ENCODE results near the gene MRPL36.

Gene MRPL36

GRCh38 chr5:1840741-1841521 lies 41.3 kb upstream of the MRPL36 start:
- H4K20me1 ChIP-seq: peaks cover 0 to 8% (median 0%) of the 10 kb centered on the region in 11 experiments; a peak in 1 of 22 replicates
- H3K9ac ChIP-seq: no peak overlapping the region
- no peak for TF ChIP-seq Cebpa-rat (IDR thresholded peaks at IDR 0.05)
- peaks cover 0 to 28% (median 17%) of the 10 kb centered on the region in 11 experiments; a peak in 14 of 22 replicates for H3K27me3 ChIP-seq
- no peak overlapping the region for H3K4me3 ChIP-seq
- H3K27ac ChIP-seq: no peak overlapping the region
- no peaks in the 10 kb centered on the region for H3K9me3 ChIP-seq (replicated peaks in 1 of 11)
- no peaks in the 10 kb centered on the region for H3K36me3 ChIP-seq
- peaks cover 0 to 40% (median 29%) of the 10 kb centered on the region in 10 experiments; a peak in 12 of 20 replicates for H3K4me1 ChIP-seq
- peak overlapping the region in 8 of 11 experiments; percentile 25 to 58 (median 50); a peak in 13 of 22 replicates for H3K4me2 ChIP-seq

- peaks cover 0 to 35% (median 22%) of the 10 kb centered on the region in 11 experiments; a peak in 15 of 22 replicates for H3K27me3 ChIP-seq
- no peak for TF ChIP-seq Cebpa-rat (IDR thresholded peaks at IDR 0.05)
Observed at GRCh38 chr5:1840071-1840547, 40.5 kb upstream of the MRPL36 start.

DNA sequence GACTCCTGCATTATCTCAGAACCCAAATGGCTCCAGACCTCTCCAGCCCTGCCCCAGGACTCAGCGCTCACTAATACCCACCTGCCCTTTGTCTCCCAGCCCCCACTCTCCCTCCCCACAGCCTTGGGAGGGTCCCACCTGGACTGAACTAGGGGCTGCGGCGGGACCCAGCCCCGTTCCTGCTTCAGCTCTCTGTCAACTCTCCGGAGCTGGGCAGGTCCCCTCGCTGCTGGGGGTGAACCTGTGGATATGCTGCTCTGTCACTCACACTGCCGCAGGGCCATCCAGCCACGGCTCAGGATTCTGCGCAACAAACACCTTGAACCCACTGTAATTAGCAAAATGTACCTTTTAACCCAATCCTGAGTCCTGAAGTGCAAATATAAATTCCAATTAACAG lies 38.4 kb upstream of the MRPL36 start:
- Histone ChIP-seq H4K20me1 (peaks cover 0 to 21% (median 0%) of the 10 kb centered on the region in 11 experiments; a peak in 2 of 22 replicates), H3K36me3 (no peaks in the 10 kb centered on the region), H3K9me3 (replicated peaks in 1 of 11) (no peaks in the 10 kb centered on the region), H3K27me3 (peaks cover 0 to 38% (median 27%) of the 10 kb centered on the region in 11 experiments; a peak in 15 of 22 replicates), H3K9ac (no peak overlapping the region), H3K4me3 (no peak overlapping the region), H3K27ac (no peak overlapping the region), H3K4me1 (peaks cover 0 to 32% (median 25%) of the 10 kb centered on the region in 10 experiments; a peak in 12 of 20 replicates), H3K4me2 (peak overlapping the region in 4 of 11 experiments; percentile 26 to 62 (median 32); a peak in 2 of 22 replicates)
- no peak for TF ChIP-seq Cebpa-rat (IDR thresholded peaks at IDR 0.05)

More at GRCh38 chr5:1840071-1840547, 40.5 kb upstream of the MRPL36 start:
- H3K4me3 ChIP-seq: no peak overlapping the region
- H3K36me3 ChIP-seq: no peaks in the 10 kb centered on the region
- H3K9me3 ChIP-seq (replicated peaks in 1 of 11): no peaks in the 10 kb centered on the region
- no peak overlapping the region for H3K9ac ChIP-seq
- H3K4me1 ChIP-seq: peaks cover 0 to 40% (median 29%) of the 10 kb centered on the region in 10 experiments; a peak in 12 of 20 replicates
- H4K20me1 ChIP-seq: peaks cover 0 to 8% (median 0%) of the 10 kb centered on the region in 11 experiments; a peak in 1 of 22 replicates
- H3K27ac ChIP-seq: no peak overlapping the region
- H3K4me2 ChIP-seq: no peak overlapping the region; a peak in 1 of 22 replicates

DNA sequence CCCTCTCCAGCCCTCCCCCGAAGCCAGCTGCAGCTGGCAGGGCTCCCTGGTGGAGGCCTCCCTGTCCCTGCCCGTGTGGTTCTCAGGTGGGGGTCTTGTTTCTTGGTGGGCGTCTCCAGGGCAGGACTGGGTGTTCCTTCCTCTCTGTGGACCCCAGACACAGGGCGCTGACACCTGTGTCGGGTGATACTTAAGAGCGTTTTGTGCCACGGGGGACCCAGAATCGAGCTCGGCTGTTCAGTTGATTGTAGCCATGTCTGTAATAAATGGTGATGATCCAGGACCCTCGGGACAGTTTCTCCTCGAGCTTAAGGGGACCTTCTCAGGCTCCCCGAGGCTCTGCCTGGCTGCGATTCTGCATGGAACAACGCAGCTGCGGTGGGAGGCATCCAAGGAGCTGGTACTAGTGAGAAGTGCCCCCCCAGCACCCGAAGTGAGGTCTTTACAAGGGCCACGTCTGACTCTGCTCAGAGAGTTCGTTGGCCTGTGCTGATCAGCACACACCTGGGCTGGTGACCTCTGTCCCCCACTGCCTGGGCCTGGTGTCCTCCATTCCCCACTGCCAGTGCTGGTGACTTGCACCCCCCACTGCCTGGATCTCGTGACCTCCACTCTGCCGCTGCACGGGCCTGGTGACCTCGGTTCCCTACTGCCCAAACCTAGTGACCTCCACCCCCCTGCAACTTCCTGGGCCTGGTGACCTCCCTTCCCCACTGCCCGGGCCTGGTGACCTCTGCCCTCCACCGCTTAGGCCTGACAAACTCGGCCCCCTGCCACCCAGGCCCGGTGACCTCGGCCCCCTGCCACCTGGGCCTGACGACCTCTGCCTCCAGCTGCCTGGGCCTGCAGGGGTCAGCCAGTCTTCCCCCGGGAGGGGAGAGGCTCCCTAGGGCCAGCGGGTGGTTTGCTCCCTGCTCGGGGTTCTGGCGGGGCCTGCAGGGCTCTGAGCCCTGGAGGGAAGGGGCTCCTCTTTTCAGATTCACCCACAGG lies 37.5 kb upstream of the MRPL36 start:
- Histone ChIP-seq H3K4me2 (peak overlapping the region in 8 of 11 experiments; percentile 12 to 62 (median 28); a peak in 11 of 22 replicates), H3K36me3 (no peaks in the 10 kb centered on the region), H4K20me1 (peaks cover 0 to 21% (median 0%) of the 10 kb centered on the region in 11 experiments; a peak in 2 of 22 replicates), H3K27me3 (peaks cover 0 to 45% (median 30%) of the 10 kb centered on the region in 11 experiments; a peak in 15 of 22 replicates), H3K27ac (no peak overlapping the region), H3K4me1 (peaks cover 0 to 40% (median 32%) of the 10 kb centered on the region in 10 experiments; a peak in 15 of 20 replicates), H3K9ac (no peak overlapping the region), H3K4me3 (no peak overlapping the region), H3K9me3 (replicated peaks in 1 of 11) (no peaks in the 10 kb centered on the region)
- no peak for TF ChIP-seq Cebpa-rat (IDR thresholded peaks at IDR 0.05)

- no peak for TF ChIP-seq Cebpa-rat (IDR thresholded peaks at IDR 0.05)
- peaks cover 0 to 53% (median 31%) of the 10 kb centered on the region in 11 experiments; a peak in 15 of 22 replicates for H3K27me3 ChIP-seq
Observed at GRCh38 chr5:1836176-1836890, 36.7 kb upstream of the MRPL36 start.

DNA sequence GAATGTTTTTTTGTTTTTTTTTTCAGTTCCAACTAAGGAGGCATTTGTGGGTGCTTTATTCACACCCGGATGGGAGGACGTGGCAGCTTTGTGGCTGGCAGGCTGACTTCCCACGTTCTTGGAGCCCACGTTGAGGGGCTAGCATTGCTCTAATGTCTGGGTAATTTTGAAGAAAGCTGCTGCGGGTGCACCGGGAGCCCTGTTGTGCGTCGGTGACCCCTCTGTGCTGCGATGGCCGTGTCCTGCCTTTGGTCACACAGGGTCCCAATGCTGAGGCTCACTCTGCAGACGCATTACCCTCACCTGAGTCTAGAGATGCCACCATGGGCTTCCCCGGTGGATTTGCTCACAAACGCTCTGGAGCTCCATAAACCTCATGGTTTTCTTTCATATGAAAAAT lies 35.8 kb upstream of the MRPL36 start:
- Histone ChIP-seq H3K9ac (no peak overlapping the region), H3K4me2 (no peak overlapping the region), H4K20me1 (peaks cover 0 to 25% (median 0%) of the 10 kb centered on the region in 11 experiments; a peak in 4 of 22 replicates), H3K4me1 (peaks cover 4 to 46% (median 37%) of the 10 kb centered on the region in 10 experiments; a peak in 17 of 20 replicates), H3K27ac (no peak overlapping the region), H3K9me3 (replicated peaks in 1 of 11) (no peaks in the 10 kb centered on the region), H3K36me3 (no peaks in the 10 kb centered on the region), H3K4me3 (no peak overlapping the region), H3K27me3 (peaks cover 0 to 51% (median 30%) of the 10 kb centered on the region in 11 experiments; a peak in 15 of 22 replicates)
- TF ChIP-seq Cebpa-rat (IDR thresholded peaks at IDR 0.05): no peak

More at GRCh38 chr5:1836176-1836890, 36.7 kb upstream of the MRPL36 start:
- Histone ChIP-seq H3K4me3 (no peak overlapping the region), H3K27ac (no peak overlapping the region), H3K4me2 (peak overlapping the region in 8 of 11 experiments; percentile 12 to 62 (median 28); a peak in 10 of 22 replicates), H3K36me3 (no peaks in the 10 kb centered on the region), H4K20me1 (peaks cover 0 to 27% (median 0%) of the 10 kb centered on the region in 11 experiments; a peak in 4 of 22 replicates), H3K9ac (no peak overlapping the region), H3K9me3 (replicated peaks in 1 of 11) (no peaks in the 10 kb centered on the region), H3K4me1 (peaks cover 4 to 48% (median 39%) of the 10 kb centered on the region in 10 experiments; a peak in 17 of 20 replicates)

DNA sequence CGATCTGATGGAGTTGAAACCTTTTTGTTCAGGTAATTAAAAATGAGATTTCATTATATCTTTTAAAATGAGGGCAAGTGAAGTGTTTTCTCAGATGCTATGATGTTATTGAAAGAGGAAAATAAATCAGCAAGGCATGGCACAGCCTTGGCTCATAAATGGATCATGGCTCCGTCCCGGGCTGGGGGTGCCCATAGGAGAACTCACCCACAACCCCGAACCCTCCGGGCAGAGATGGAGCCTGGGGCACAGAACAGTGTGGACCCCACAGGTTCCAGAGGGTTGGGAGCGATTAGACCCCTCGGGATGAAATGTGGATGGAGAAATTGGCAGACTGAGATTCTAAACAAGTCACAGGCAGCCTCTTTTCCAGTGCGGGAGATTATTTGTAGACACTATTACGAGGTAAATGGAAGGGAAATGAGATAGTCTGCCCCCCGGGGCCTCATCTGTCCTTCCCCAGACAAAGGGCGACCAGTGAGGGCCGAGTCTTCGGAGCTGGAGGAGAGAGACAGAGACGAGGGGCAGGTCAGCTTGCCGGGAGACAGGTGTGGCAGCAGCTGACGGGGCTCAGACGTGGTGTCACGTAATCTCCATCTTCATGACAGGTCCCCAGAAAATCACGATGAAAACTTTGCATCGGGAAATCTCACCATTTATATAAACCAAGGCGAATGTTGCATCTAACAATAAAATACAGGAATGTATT lies 35.2 kb upstream of the MRPL36 start:
- Histone ChIP-seq H3K4me3 (no peak overlapping the region), H3K27ac (no peak overlapping the region), H3K9me3 (replicated peaks in 1 of 11) (no peaks in the 10 kb centered on the region), H3K4me2 (no peak overlapping the region), H3K27me3 (peaks cover 0 to 51% (median 30%) of the 10 kb centered on the region in 11 experiments; a peak in 15 of 22 replicates), H4K20me1 (peaks cover 0 to 25% (median 0%) of the 10 kb centered on the region in 11 experiments; a peak in 4 of 22 replicates), H3K4me1 (peaks cover 4 to 43% (median 36%) of the 10 kb centered on the region in 10 experiments; a peak in 17 of 20 replicates), H3K36me3 (no peaks in the 10 kb centered on the region), H3K9ac (no peak overlapping the region)
- TF ChIP-seq Cebpa-rat (IDR thresholded peaks at IDR 0.05): no peak

Measured in BLaER1 treated with 17β-estradiol and CSF1 and Interleukin-3, amounts not matched to agents 10 nM and 100 nM (cell line).